GM23338 (cell line): ENCODE measurements around the gene AGBL4. TPM values are rescaled to one million over a fixed set of nuclear protein-coding genes. Genes with fewer than 3 reads are reported as not detected.

Experiments
- ATAC-seq: fragments of 200-7000 bp; cut with Tn5 transposase; 3 replicates; pipeline ENCODE4 v1.9.1; 2020
- DNase-seq: peaks from one replicate; pipeline ENCODE4 v3.0.0-alpha.2; 2015; ENCODE audit warnings: low spot score
- H2AFZ ChIP-seq: fragments of 200-600 bp; sonication (generic); 2 replicates; pipeline ENCODE4 v1.8.0; 2016; ENCODE audit warnings: antibody characterized with exemption, mild to moderate bottlenecking, moderate library complexity
- H3F3A ChIP-seq: fragments of 200-600 bp; sonication (generic); replicated peaks from 2 replicates; pipeline ENCODE4 v1.8.0; 2017; ENCODE audit warnings: antibody characterized with exemption, mixed run types, low read depth
- H3K27ac ChIP-seq: fragments of 200-600 bp; sonication (generic); 2 replicates; pipeline ENCODE4 v1.6.1; 2016; ENCODE audit warnings: low read depth
- H3K27me3 ChIP-seq: fragments of 200-600 bp; sonication (generic); 2 replicates; pipeline ENCODE4 v1.8.0; 2016; ENCODE audit warnings: mild to moderate bottlenecking, mixed run types, moderate library complexity; ENCODE audit not compliant: insufficient read depth
- H3K36me3 ChIP-seq: fragments of 200-600 bp; sonication (generic); 2 replicates; pipeline ENCODE4 v1.8.0; 2016; ENCODE audit warnings: mild to moderate bottlenecking; ENCODE audit not compliant: insufficient read depth
- H3K4me1 ChIP-seq: fragments of 200-600 bp; sonication (generic); 2 replicates; pipeline ENCODE4 v1.8.0; 2016; ENCODE audit warnings: mild to moderate bottlenecking, moderate library complexity; ENCODE audit not compliant: insufficient read depth
- H3K4me2 ChIP-seq: fragments of 200-600 bp; sonication (generic); 2 replicates; pipeline ENCODE4 v1.7.1; 2017; ENCODE audit warnings: mixed run types
- H3K4me3 ChIP-seq: fragments of 200-600 bp; sonication (generic); 2 replicates; pipeline ENCODE4 v1.6.1; 2016; ENCODE audit warnings: mixed run types
- H3K79me2 ChIP-seq: fragments of 200-600 bp; sonication (generic); replicated peaks from 2 replicates; pipeline ENCODE4 v1.8.0; 2017; ENCODE audit warnings: mild to moderate bottlenecking; ENCODE audit not compliant: insufficient read depth
- H3K9me2 ChIP-seq: fragments of 200-600 bp; sonication (generic); 2 replicates; pipeline ENCODE4 v1.8.0; 2017; ENCODE audit not compliant: insufficient read depth
- H4K20me1 ChIP-seq: fragments of 200-600 bp; sonication (generic); replicated peaks from 2 replicates; pipeline ENCODE4 v1.8.0; 2017; ENCODE audit warnings: mild to moderate bottlenecking; ENCODE audit not compliant: insufficient read depth
- H3K27ac Mint-ChIP-seq: 2 replicates; pipeline ENCODE4 v1.8.0; 2020; ENCODE audit warnings: inconsistent platforms, mild to moderate bottlenecking, moderate library complexity, mixed read lengths
- H3K27me3 Mint-ChIP-seq: 3 replicates; pipeline ENCODE4 v1.8.0; 2022; ENCODE audit warnings: low read depth, mild to moderate bottlenecking, moderate library complexity, mixed read lengths, inconsistent platforms; ENCODE audit not compliant: insufficient read depth, poor library complexity
- H3K36me3 Mint-ChIP-seq: 3 replicates; pipeline ENCODE4 v1.8.0; 2021; ENCODE audit warnings: low read depth, mild to moderate bottlenecking, inconsistent platforms, moderate library complexity, mixed read lengths
- H3K4me1 Mint-ChIP-seq: 3 replicates; pipeline ENCODE4 v1.8.0; 2020; ENCODE audit warnings: mild to moderate bottlenecking, inconsistent platforms, mixed read lengths
- H3K4me3 Mint-ChIP-seq: 3 replicates; pipeline ENCODE4 v1.8.0; 2021; ENCODE audit warnings: moderate library complexity, mild to moderate bottlenecking, inconsistent platforms, mixed read lengths
- H3K9me3 Mint-ChIP-seq: 3 replicates; pipeline ENCODE4 v1.8.0; 2020; ENCODE audit warnings: moderate library complexity, mild to moderate bottlenecking, inconsistent platforms, mixed read lengths
- CREB1 ChIP-seq: fragments of 250-450 bp; sonication (Bioruptor Pico); IDR thresholded peaks from 2 replicates; pipeline ENCODE4 v1.5.0; 2020; ENCODE audit warnings: low read depth, mild to moderate bottlenecking, moderate library complexity
- CTCF ChIP-seq, 2 experiments: fragments of 200-600 bp in 1 of 2; sonication (generic) in 1 of 2; conservative IDR thresholded peaks; 2 replicates each; pipeline versions ENCODE4 v1.5.1 to v1.6.1; 2016 to 2017; ENCODE audit warnings: antibody characterized with exemption in 2 of 2, low read depth in 2 of 2, mild to moderate bottlenecking in 2 of 2, moderate library complexity in 1 of 2
- ETS1 ChIP-seq: IDR thresholded peaks from 2 replicates; pipeline ENCODE4 v1.6.1; 2016; ENCODE audit warnings: antibody characterized with exemption
- EZH2 ChIP-seq: fragments of 200-600 bp; sonication (generic); IDR thresholded peaks from one replicate; pipeline ENCODE4 v1.8.0; 2017; ENCODE audit warnings: antibody characterized with exemption, mild to moderate bottlenecking, low read depth; ENCODE audit not compliant: unreplicated experiment
- EZH2phosphoT487 ChIP-seq: fragments of 200-600 bp; sonication (generic); IDR thresholded peaks from one replicate; pipeline ENCODE4 v1.8.1; 2018; ENCODE audit warnings: antibody characterized with exemption; ENCODE audit not compliant: unreplicated experiment
- JUNB ChIP-seq: IDR thresholded peaks from one replicate; pipeline ENCODE4 v1.6.1; 2016; ENCODE audit warnings: antibody characterized with exemption; ENCODE audit not compliant: unreplicated experiment
- NANOG ChIP-seq: IDR thresholded peaks from 2 replicates; pipeline ENCODE4 v1.6.1; 2016; ENCODE audit warnings: antibody characterized with exemption, borderline replicate concordance
- POLR2AphosphoS5 ChIP-seq: IDR thresholded peaks from 2 replicates; pipeline ENCODE4 v1.6.1; 2016; ENCODE audit warnings: antibody characterized with exemption, low read depth
- REST ChIP-seq: IDR thresholded peaks from one replicate; pipeline ENCODE4 v1.6.1; 2018; ENCODE audit warnings: antibody characterized with exemption; ENCODE audit not compliant: unreplicated experiment
- STAT1 ChIP-seq: IDR thresholded peaks from one replicate; pipeline ENCODE4 v1.6.1; 2016; ENCODE audit warnings: antibody characterized with exemption; ENCODE audit not compliant: unreplicated experiment
- ZNF114 ChIP-seq: fragments of 250-450 bp; sonication (Bioruptor Pico); IDR thresholded peaks from 2 replicates; pipeline ENCODE4 v1.5.0; 2020; ENCODE audit warnings: mild to moderate bottlenecking, moderate library complexity
- ZNF331 ChIP-seq: fragments of 250-450 bp; sonication (Bioruptor Pico); IDR thresholded peaks from 2 replicates; pipeline ENCODE4 v1.5.0; 2020; ENCODE audit warnings: low read depth, mild to moderate bottlenecking, moderate library complexity
- ZNF462 ChIP-seq: fragments of 250-450 bp; sonication (Bioruptor Pico); IDR thresholded peaks from 2 replicates; pipeline ENCODE4 v1.5.0; 2020; ENCODE audit warnings: mild to moderate bottlenecking, moderate library complexity
- polyA plus RNA-seq: library from polyadenylated mRNA; unstranded; fragments of >200 nt; fragmentation: Nextera tagmentation; extraction: Ambion mirVana; gene quantifications from 2 replicates; pipeline ENCODE4 v1.2.1, GENCODE V29; 2016
- total RNA-seq: library from RNA; depleted of rRNA; stranded (reverse); fragments of >200 nt; shearing (Covaris generic); gene quantifications from 2 replicates; pipeline ENCODE4 v1.2.3, GENCODE V29; 2014

AGBL4 gene
- total and polyA plus RNA-seq, 2 experiments from 2014 or later: 0.91 to 1.5 TPM

GRCh38 chr1:48527051-48527450 lies 1496.7 kb downstream of the AGBL4 start:
- peaks cover 12% of the 10 kb centered on the region for H3K4me1 Mint-ChIP-seq
- H3K27me3 Mint-ChIP-seq: no peaks in the 10 kb centered on the region
- TF ChIP-seq EZH2 (no peak), ZNF114 (CRISPR knock-in tag) (no peak), CTCF (conservative IDR thresholded peaks at IDR 0.05; ENCODE audit: low read depth in 2 of 2) (no peak), REST (no peak), STAT1 (no peak), JUNB (no peak), NANOG (no peak), ETS1 (no peak), ZNF331 (CRISPR knock-in tag) (no peak), CREB1 (CRISPR knock-in tag) (no peak), POLR2AphosphoS5 (no peak), EZH2phosphoT487 (no peak), ZNF462 (CRISPR knock-in tag) (no peak)
- Histone ChIP-seq H3F3A (no peaks in the 10 kb centered on the region), H3K27me3 (no peaks in the 10 kb centered on the region), H3K27ac (no peak overlapping the region), H3K4me1 (peaks cover 17% of the 10 kb centered on the region), H3K4me2 (no peak overlapping the region), H3K79me2 (no peaks in the 10 kb centered on the region), H3K9me2 (no peaks in the 10 kb centered on the region), H3K4me3 (no peak overlapping the region), H4K20me1 (no peaks in the 10 kb centered on the region), H3K36me3 (no peaks in the 10 kb centered on the region), H2AFZ (no peak overlapping the region)
- no peaks in the 10 kb centered on the region for H3K9me3 Mint-ChIP-seq
- H3K36me3 Mint-ChIP-seq: no peaks in the 10 kb centered on the region
- no peak overlapping the region for H3K27ac Mint-ChIP-seq
- no peak overlapping the region for H3K4me3 Mint-ChIP-seq
- ATAC-seq (no peak), DNase-seq (no peak)
